ENCODE data around the gene BCL11B.

GRCh38 chr14:99237288-99237687 is 34.7 kb downstream of the BCL11B start:
- TF ChIP-seq REST (IDR thresholded peaks at IDR 0.05) (no peak), TAF1 (conservative IDR thresholded peaks at IDR 0.05) (no peak)

Measured in liver (tissue), 2 donors.